ENCODE results near the gene ZNF630. TPM values are rescaled to one million over a fixed set of nuclear protein-coding genes. Genes with fewer than 3 reads are reported as not detected.

ZNF630 gene
- total RNA-seq, 2 donors from 2014 or later = 2.3 to 3.0 TPM

Other genes starting within 250 kb of the ZNF630 start
- gene ZNF81, start 234.7 kb downstream of the ZNF630 start, total RNA-seq = 1 to 10 TPM; 6.6 to 8.5 TPM
- gene ZNF182, start 67.7 kb downstream of the ZNF630 start, total RNA-seq = 10 to 100 TPM in 1 of 2 donors, 1 to 10 TPM in 1; 7.2 to 14.0 TPM
- gene SPACA5, start 64.7 kb downstream of the ZNF630 start, total RNA-seq = not detected
- gene SPACA5B, start 59.0 kb upstream of the ZNF630 start, total RNA-seq = not detected
- gene SSX5, start 125.2 kb upstream of the ZNF630 start, total RNA-seq = not detected
- not detected for gene SSX1, start 183.8 kb upstream of the ZNF630 start, total RNA-seq